Right forelimb (tissue), 1 donor: ENCODE measurements around the gene ETV1.
"Not testable (repeated sequence)": the region's sequence is repeated elsewhere in the genome, so short reads cannot be mapped to it uniquely, and the experiment has no call there.

Experiments
- DNase-seq: peaks from one replicate; pipeline ENCODE4 v3.0.0-alpha.2; 2018

Gene ETV1

DNA sequence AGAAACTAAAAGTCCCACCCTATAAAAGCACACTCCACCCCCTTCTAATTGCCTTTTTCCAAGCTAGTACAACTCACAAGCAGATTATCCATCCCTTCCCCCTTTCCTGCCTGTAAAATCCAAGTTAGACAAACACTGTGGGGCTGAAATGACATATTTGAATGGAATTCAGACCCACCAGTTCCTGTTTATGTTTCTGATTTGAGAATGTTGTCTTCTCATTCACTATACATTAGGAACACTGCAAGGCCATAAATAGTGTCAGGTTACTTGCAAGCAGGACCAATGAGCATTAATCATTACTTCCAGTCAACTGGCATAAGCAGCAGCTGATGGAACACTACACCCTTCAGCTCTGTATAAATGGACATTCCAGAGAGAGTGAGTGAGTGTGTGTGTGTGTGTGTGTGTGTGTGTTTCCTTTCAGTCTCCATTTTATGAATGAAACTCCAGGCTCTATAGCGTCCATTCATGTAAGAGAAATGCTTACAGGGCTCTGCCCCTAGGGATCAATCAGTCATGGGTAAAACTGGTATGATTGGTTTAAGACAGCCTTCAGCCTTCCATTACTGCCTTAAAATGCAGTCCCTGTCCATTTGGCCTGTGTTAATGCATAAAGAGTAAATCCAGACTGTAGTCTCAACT is 69.3 kb downstream of the ETV1 start:
- DNase-seq = peak; percentile 85

DNA sequence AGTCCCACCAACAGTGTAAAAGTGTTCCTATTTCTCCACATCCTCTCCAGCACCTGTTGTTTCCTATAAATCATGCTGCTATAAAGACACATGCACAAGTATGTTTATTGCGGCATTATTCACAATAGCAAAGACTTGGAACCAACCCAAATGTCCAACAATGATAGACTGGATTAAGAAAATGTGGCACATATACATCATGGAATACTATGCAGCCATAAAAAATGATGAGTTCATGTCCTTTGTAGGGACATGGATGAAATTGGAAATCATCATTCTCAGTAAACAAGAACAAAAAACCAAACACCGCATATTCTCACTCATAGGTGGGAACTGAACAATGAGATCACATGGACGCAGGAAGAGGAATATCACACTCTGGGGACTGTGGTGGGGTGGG is 71.1 kb downstream of the ETV1 start:
- DNase-seq = not testable (repeated sequence)

DNA sequence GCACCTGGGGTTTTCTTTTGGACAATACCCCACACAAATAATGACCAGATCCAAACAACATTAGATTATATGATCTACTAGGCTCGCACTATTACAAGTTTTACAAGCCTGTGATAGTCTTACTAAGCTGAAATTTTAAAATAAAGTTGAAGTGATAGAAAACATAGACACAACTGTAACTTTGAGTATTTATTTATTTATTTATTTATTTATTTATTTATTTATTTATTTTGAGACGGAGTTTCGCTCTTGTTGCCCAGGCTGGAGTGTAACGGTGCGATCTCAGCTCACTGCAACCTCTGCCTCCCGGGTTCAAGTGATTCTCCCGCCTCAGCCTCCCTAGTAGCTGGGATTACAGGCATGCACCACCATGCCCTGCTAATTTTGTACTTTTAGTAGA is 72.4 kb downstream of the ETV1 start:
- not testable (repeated sequence) for DNase-seq

DNA sequence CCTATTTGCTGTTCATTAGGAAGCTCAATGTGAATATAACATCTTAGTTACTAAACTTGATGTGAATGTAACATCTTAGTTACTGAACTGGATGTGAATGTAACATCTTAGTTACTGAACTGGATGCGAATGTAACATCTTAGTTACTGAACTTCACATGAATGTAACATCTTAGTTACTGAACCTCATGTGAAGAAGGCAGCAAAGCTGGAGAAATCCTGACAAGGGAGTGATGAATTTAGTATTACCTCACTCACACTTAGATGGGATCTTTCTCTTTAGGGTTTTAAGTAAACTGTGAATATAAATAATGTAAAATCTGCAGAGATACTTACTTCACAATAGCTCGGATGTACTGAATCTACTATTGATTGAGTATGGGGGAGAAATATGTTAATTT is 73.6 kb downstream of the ETV1 start:
- no peak for DNase-seq

DNA sequence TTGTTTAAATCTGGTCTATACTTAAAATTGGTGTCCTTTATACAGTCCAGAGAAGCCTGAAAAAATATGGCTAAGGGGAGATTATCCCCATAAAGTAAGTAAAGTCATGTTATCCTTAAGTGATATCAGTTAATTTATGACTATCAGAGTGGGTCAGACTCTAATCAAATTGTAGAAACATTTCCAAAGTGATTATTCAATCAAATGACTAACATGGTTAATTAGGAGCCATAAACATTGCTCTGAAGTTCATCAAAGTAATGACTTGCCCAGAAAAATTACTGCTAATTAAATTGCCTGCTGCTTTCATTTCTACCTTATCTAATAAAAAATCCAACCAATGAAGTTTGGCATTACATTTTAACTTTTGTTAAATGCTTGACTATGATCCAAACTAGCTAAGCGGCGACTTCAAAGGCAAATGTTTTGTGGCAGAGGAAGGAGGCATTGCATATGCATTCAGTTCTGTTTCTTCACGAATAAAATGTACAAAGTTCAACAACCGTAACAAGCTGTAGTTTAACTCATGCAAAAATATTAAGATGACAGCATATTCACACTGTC is 76.7 kb downstream of the ETV1 start:
- no peak for DNase-seq

DNA sequence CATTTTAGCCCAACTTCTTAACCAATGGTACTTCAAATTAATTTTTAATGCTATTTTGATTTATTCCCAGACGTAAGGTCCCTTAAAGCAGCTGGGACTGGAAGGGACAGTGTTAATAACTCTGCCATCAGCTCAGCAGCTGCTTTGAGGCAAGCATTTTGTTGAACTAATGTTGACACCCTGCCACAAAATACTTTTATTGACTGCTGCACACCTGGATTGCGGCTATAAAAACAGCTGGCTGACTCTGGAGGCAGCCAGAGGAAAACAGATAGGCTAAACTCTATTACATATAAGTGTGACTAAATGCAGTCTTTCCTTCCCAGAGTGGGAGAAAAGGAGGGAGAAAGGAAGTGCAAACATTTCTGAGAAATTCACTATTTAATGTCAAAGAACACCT is 77.6 kb downstream of the ETV1 start:
- DNase-seq = no peak

DNA sequence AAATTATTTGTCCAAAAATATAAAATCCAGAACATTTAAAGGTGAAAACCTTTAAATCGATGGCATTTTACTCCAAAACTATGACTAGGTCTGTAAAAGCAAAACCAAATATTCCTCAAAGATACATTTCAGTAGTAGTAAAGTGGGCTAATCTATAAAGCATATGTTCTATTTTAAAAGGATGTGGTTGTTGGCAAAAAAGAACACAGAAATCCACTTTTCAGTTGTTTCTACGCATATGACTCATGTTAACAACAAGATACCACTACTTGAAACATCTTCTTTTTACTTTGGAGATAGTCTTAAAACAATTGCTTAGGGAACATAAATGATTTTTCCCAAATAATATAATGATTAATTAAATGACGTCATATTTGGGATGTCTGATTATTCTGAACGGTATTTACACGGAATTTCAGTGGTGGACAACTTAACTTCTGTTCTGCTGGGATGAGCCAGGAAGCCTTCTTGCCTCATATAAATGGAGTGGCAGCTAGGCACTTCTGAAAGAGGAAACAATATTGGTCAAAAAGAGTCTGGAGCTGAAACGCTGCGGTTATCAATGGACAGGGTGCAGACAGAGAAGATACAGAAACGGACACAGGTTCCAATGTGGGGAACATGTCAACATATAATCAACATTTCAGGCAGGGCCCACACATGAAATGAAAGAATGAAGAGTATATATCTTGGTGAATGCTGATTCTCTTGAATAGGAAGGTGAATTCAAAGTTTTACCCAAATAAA is 78.5 kb downstream of the ETV1 start:
- DNase-seq = no peak

DNA sequence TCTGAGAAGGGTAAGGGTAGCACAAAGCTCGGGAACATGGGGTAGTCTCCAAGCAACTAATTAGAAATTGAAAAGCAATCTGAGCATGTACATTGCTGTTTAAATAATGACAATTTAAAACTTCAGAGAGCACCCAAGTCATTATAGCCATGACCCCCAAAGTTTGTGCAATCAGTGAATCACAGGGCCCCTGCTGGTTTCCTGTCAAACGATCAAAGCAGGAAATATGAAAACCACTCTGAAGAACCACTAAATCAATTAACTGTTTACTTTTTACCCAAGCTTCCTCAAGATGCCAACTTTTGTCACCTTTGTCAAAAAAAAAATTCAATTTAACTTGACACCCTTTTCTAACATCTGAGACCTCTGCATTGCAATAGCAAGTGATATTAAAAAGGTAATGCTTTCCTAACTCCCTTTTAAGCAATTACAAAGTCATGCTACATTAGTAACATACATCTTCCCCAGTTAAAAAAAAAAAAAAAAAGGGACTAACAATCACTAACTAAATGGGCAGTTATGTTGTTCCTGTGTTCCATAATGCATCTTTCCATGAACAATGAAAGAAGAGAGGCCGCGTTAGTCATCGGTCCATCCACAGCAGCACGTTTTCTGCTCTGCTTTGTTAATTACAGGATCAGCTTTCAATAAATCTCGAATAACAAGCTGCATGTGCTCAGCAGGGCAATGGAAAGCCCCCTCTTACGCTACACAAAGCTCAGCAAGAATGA is 80.6 kb downstream of the ETV1 start:
- no peak for DNase-seq

DNA sequence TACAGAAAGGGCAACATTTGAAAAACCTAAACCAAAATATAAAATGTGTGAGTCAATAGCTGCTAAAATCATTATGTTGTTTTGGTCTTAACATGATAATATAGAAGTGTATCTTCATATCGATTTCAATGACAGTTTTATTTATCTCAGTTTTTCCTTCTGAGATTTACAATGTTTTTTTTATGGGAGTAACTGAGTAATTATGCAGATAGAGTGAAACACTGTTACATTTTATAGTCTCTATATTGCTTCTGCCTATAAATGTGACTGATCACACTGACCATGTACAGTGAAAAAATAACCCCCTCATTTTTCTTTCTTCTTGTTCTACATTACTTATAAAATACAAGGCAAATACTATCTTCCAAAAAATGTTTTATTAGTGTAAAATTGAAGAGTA is 81.6 kb downstream of the ETV1 start:
- no peak for DNase-seq

DNA sequence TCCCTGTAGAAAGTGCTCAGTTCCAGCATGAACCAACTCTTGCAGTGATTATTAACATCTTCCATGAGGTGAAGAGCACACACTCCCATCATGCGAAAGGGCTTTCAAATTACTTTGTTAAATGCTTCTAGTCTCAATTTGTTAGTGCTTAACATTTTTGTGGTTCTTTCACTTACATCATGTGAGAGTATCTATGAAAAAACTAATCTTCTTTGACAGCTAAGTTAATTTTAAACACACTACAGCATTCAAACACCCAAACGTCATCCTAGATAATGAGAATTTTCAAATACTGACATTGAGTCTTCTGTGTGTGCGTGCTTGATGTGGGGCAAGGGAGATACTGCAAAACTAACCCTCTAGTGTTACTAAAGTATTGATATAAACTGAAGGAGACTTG is 84.8 kb downstream of the ETV1 start:
- no peak for DNase-seq

DNA sequence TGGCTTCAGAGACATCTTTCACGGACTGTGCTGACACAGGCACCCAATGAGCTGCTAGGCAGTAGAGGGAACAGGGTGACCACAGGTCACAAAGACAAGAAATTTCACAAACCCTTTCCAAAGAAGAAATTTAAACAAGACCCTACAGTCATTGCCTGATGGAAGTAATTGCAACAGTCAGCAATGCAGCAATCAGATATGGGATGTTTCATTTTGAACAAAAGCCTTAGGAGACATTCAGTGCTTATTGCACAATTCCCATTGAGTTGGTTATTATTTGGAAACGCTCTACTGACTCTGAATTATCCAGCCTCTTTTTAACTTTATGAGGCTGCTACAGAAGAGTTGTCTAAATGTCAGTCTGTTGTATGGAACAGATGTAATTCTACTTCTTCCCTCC is 85.5 kb downstream of the ETV1 start:
- DNase-seq = no peak

DNA sequence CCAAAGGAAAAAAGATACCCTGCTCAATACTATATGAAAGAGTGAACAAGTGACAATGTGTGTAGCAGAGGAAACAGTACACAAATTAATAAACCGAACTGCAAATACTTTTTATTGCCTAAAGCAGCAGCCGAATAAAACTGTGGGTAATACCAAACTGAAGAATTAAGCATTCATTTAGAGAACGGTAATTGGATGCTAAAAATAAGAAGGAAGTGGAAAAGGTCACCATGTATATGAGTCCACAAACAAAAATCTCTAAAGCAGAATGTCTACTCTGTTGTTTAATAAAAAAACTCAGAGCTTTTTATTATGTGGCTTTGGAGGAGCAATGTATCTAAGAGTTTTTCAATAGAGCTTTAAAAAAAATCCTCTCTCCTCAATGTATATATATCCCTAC is 87.9 kb downstream of the ETV1 start:
- DNase-seq = no peak

DNA sequence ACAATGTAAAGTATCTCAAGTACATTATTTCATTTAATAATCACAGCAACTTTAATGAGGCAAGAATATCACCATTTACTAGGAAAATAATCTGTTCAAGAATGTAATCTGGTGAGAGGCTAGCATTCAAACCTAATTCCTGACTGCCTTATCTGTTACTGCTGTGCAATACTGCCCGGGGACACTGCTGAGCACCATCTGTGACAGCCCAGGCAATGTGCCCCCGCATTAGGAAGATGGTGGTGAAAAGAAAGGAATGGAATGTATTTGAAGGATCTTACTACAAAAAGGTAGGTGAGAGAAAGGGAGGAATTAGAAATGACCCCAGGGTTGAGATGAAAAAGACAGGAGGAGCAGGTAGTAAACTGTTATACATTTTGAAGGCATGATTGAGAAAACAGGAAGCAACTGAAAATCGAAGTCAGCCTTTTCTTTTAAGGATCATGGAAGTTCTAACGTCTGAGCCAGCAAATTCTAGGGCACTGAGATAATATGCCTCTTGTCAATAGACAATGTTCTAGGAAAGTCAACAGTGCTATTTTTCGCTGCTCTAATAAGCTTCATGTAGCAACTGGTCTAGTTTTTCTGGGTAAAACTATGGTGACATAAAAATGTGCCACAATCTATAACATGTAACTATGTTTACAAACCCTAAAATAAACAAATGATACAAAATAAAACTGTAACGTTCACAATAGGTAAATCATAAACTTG is 90.4 kb downstream of the ETV1 start:
- no peak for DNase-seq

DNA sequence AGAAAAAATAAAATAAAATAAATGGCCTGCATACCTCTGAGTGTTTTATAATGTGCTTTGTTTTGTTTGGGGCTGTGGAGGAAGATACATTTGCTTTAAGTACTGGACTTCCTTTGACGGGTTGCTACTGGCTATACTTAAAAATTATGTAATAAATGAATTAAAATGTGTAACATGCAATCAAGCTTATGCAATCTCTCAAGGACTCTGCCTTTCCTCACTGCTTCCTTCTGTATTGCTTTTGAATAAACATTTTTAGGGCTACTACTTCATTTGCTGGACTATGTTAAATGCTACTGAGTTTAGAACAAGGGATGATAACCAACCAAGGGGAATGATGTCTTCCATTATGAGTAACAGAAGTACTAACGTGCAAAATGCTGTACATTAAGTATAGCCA is 91.6 kb downstream of the ETV1 start:
- no peak for DNase-seq

DNA sequence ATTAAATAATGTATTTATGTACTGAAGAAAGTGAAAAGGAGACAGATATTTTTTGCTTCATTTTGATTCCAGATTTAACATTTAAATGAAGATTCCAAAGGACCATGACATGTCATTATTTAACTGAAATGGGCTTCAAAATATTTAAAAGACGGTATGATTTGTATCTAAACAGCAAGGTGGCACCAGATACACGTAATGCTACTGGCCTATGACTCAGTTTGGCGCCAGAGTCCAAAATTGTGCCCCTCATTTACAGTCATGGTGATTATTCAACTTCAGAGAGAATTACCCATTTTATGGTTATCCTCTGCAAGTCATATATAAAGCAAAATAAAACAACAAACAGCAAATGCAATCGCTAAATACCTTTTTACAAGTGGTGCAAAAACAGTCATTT is 94.5 kb downstream of the ETV1 start:
- no peak for DNase-seq

DNA sequence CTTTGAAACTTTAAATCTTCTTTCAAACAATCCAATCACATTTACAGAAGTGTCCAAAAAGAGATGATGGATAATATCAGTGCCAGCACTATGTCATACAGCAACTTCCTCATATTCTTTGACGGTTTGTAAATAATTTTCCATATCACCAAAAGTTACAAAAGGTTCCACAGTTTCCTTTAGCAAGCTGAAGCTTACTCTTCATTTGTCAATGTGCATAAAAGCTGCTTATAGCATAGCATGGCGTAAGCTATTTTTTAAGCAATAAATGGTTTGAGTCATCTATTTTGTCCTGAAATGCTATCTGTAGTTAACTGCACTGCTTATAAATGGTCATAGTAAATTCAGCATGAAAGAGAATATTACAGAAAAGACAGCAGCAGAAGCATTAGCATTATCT is 95.1 kb downstream of the ETV1 start:
- DNase-seq = no peak

DNA sequence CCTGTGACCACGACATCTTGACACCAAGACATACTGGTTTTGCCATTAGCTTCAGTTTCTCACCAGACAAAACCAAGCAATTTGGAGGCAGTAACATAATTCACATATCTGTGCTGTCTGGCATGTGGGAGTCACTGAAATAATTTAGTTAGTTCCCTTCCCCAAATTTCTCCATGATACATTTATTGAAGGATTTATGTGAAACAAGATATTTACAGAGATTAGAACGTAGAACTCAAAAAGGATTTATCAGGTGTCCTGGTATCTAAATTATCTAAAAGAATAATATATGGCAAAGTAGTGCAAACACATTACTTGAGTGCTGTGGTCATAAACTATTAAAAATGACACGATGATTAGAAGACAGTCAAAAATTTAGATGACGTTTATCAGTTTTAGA is 98.7 kb downstream of the ETV1 start:
- no peak for DNase-seq

DNA sequence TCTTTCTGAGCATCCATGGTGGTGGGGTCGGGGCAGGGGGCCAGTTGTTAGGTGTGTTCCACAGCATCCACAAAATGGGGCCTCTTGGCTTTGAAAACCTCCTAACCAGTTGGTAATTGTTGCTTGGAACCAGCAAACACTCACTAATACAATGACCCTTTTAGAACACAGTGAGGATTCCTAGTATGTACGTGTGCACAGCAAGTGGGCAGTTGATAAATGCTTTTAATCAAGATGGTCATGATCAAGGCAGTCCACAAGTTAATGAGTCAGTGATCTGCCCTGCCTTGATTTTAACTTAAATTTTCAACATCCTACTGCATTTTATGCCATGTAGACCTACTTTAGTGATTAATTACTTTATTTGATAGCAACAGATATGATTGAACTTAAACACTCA is 103.1 kb downstream of the ETV1 start:
- DNase-seq = no peak

DNA sequence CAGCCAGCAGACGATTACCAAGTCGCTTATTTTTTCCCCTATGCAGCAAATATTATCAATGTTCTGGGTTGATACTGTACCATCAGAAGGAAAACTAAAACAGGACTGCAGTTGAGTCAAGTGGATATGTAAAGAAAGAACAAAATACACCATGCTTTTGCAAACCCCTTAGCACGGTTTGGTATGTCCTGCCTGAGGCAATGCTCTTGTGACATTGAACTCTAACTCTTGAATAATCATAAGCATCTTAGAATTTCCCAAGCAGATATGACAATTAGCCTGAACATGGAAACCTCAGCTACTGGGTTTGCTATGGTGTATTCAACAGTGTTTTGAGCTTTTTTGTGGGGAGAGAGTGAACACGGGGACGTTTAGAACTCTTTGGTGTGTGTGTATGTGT is 107.4 kb downstream of the ETV1 start:
- DNase-seq = no peak

DNA sequence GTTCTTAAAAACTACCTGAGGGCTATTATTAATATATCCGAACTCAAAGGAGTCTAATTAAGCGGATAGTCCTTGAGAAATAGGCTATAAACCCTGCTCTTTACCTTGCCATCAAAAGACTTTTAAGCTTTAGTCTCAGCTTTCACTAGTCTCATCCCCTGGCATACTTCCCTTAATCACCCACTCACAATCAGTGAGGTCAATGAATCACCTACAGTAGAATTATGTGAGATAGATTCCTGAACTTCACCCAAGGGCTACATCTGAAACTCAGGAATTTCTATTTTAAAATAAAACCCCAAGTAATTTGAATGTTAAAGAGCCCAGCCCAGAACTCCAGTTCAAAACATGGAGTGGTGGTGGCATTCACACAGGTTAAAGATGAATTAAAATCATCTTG is 108.7 kb downstream of the ETV1 start:
- no peak for DNase-seq

DNA sequence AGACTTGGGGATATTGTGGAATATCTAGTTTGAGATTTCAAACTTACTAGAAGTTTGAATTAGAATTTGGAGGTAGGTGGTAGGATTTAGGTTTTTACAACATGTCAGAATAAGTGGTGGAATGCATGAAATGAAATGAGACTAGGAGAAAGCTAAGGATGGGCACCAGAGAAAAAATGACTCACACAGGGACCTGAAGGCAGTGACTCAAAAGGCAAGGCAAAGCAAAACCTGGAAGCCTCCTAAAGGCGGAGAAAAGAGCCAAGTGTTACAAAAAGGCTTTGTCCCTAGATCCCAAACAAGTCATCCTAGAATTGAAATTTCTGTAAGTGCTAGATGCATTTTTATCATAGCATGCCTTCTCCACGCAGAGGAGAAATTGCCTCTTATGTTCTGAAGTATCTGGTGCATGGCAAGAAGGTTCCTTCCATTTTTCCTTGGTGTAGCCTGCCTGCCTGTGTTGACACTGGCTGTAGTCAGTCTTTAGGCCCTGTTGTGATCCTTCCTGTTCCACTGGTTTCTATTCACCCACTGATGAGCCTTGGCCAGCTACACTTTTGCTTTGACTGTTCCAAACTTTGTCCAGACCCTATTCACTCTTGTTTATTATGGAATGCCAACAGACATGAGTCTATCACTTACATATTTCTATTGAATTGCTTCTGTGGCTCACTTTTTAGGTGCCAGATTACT is 109.3 kb downstream of the ETV1 start:
- no peak for DNase-seq

DNA sequence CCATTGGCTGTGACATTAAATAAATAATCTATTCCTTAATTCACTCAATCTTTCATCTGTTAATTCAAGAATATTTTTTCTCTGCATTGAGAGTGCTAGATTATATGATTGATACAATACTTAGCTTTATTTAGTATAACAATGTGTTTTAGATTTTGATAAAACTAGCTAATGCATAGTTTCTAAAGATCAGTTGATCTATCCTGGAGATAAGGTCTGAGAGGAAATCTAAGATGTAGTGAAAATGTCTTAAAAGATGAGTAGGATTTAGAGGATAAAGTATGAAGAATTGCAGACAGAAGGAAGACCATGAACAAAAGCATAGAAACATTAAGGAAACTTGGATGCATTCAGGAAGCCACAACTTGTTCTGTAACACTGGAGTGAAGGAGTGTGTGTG is 110.3 kb downstream of the ETV1 start:
- DNase-seq = no peak

DNA sequence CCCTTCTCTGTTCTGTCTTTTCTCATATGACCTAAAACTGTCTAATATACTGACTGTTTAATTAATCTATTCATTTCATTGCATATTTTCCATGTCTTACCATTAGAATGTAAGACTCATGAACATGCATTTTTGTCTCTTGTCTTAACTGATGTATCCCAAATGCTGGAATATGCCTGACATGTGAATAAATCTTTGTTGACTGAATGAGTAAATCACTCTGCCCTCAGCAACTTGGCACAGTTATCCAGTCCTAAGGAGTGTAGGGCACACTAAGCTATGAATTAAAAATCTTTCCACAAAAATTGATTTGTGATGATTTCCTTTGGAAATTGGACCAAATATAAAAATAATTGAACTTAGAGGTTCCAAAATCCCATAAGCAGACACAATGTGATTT is 111.3 kb downstream of the ETV1 start:
- no peak for DNase-seq
